PC-9 (cell line): ENCODE measurements around the gene MAP7D2. TPM values are rescaled to one million over a fixed set of nuclear protein-coding genes. Genes with fewer than 3 reads are reported as not detected.

Experiments
- BruUV-seq: library from RNA; stranded (reverse); fragments of 400-500 nt; replicated peaks from 2 replicates; lab custom pipeline; 2021; lab: Mats Ljungman, UMichigan
- CTCF ChIA-PET: fragments of 300-600 bp; sonication (Branson Sonifier 250); formaldehyde crosslinking; loops from one replicate; lab custom pipeline; 2022; ENCODE audit warnings: antibody characterized with exemption; lab: Charles Lee
- POLR2A ChIA-PET: fragments of 300-600 bp; sonication (Branson Sonifier 250); formaldehyde crosslinking; loops from one replicate; lab custom pipeline; 2022; ENCODE audit warnings: antibody characterized with exemption; ENCODE audit not compliant: unreplicated experiment; lab: Charles Lee
- DNase-seq, 2 experiments: peaks; one replicate each; pipeline versions ENCODE4 v3.0.0 to v3.0.0-alpha.2; 2015 to 2022; ENCODE audit warnings: mixed read lengths in 1 of 2
- H2AFZ ChIP-seq: fragments of 200-600 bp; sonication (generic); 2 replicates; pipeline ENCODE4 v1.8.1; 2017; ENCODE audit warnings: antibody characterized with exemption
- H3F3A ChIP-seq: fragments of 200-600 bp; sonication (generic); 2 replicates; pipeline ENCODE4 v1.8.1; 2017; ENCODE audit warnings: antibody characterized with exemption, mild to moderate bottlenecking, low read depth; ENCODE audit not compliant: insufficient read depth
- H3K27ac ChIP-seq: fragments of 200-600 bp; sonication (generic); 2 replicates; pipeline ENCODE4 v1.6.1; 2016; ENCODE audit warnings: mixed run types
- H3K27me3 ChIP-seq: fragments of 200-600 bp; sonication (generic); 2 replicates; pipeline ENCODE4 v1.6.1; 2016; ENCODE audit warnings: low read depth, mixed run types; ENCODE audit not compliant: insufficient read depth
- H3K36me3 ChIP-seq: fragments of 200-600 bp; sonication (generic); 2 replicates; pipeline ENCODE4 v1.6.1; 2016; ENCODE audit warnings: low read depth, mixed run types
- H3K4me1 ChIP-seq: fragments of 200-600 bp; sonication (generic); replicated peaks from 2 replicates; pipeline ENCODE4 v1.6.1; 2016; ENCODE audit warnings: mixed run types; ENCODE audit not compliant: insufficient read depth
- H3K4me2 ChIP-seq: fragments of 200-600 bp; sonication (generic); 2 replicates; pipeline ENCODE4 v1.6.1; 2017; ENCODE audit warnings: mixed run types
- H3K4me3 ChIP-seq: fragments of 200-600 bp; sonication (generic); 2 replicates; pipeline ENCODE4 v1.6.1; 2016; ENCODE audit warnings: mixed run types
- H3K79me2 ChIP-seq: fragments of 200-600 bp; sonication (generic); 2 replicates; pipeline ENCODE4 v1.6.1; 2017; ENCODE audit warnings: low read depth, mixed run types
- H3K9me2 ChIP-seq: fragments of 200-600 bp; sonication (generic); 2 replicates; pipeline ENCODE4 v1.8.1; 2017; ENCODE audit warnings: mild to moderate bottlenecking; ENCODE audit not compliant: insufficient read depth
- H3K9me3 ChIP-seq: fragments of 200-600 bp; sonication (generic); 2 replicates; pipeline ENCODE4 v1.8.1; 2016; ENCODE audit warnings: low read depth; ENCODE audit not compliant: insufficient read depth
- H4K20me1 ChIP-seq: fragments of 200-600 bp; sonication (generic); 2 replicates; pipeline ENCODE4 v1.8.1; 2017; ENCODE audit not compliant: insufficient read depth
- EZH2 ChIP-seq: fragments of 200-600 bp; sonication (generic); IDR thresholded peaks from 2 replicates; pipeline ENCODE4 v1.8.0; 2017; ENCODE audit warnings: antibody characterized with exemption, low read depth
- intact Hi-C: fragments of 100-400 bp; cut with micrococcal nuclease; formaldehyde crosslinking; loops from one replicate; pipeline ENCODE4 v1.10.0; 2022; ENCODE audit not compliant: unreplicated experiment
- total RNA-seq: library from RNA; stranded (reverse); gene quantifications from 2 replicates; pipeline ENCODE4 v1.2.3, GENCODE V29; 2021
- TF ChIP-seq, protein P1 (sequence below): fragments of 200-600 bp; sonication (generic); conservative IDR thresholded peaks from 2 replicates; pipeline ENCODE4 v1.6.1; 2017; ENCODE audit warnings: mixed run types, antibody characterized with exemption, mild to moderate bottlenecking, moderate library complexity

The MAP7D2 gene
- total RNA-seq, 1 experiment from 2014 or later: not detected

- H3K9me2 ChIP-seq: no peaks in the 10 kb centered on the region
- ChIA-PET CTCF (no interaction called here), POLR2A (no interaction called here)
- H3K4me1 ChIP-seq: peaks cover 10% of the 10 kb centered on the region; the same call in 1 of the 2 replicates
- no peak overlapping the region for H3K27ac ChIP-seq
- H4K20me1 ChIP-seq: peaks cover 12% of the 10 kb centered on the region
- H3K36me3 ChIP-seq: peaks cover 6% of the 10 kb centered on the region
- intact Hi-C loops: loop anchor here (5.0 kb wide), 3 partner anchors 123 to 373 kb away; partner anchors contain the start of gene RPS6KA3
- TF ChIP-seq, protein P1, sequence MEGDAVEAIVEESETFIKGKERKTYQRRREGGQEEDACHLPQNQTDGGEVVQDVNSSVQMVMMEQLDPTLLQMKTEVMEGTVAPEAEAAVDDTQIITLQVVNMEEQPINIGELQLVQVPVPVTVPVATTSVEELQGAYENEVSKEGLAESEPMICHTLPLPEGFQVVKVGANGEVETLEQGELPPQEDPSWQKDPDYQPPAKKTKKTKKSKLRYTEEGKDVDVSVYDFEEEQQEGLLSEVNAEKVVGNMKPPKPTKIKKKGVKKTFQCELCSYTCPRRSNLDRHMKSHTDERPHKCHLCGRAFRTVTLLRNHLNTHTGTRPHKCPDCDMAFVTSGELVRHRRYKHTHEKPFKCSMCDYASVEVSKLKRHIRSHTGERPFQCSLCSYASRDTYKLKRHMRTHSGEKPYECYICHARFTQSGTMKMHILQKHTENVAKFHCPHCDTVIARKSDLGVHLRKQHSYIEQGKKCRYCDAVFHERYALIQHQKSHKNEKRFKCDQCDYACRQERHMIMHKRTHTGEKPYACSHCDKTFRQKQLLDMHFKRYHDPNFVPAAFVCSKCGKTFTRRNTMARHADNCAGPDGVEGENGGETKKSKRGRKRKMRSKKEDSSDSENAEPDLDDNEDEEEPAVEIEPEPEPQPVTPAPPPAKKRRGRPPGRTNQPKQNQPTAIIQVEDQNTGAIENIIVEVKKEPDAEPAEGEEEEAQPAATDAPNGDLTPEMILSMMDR: no peak
- no peak for TF ChIP-seq EZH2
- H3K27me3 ChIP-seq: no peaks in the 10 kb centered on the region
- no peaks in the 10 kb centered on the region for H3F3A ChIP-seq
- no TSS peak for BruUV-seq
- no peak for DNase-seq
- no peak overlapping the region for H3K4me2 ChIP-seq
- peaks cover 20% of the 10 kb centered on the region for H3K79me2 ChIP-seq
- H3K9me3 ChIP-seq: no peaks in the 10 kb centered on the region
- H3K4me3 ChIP-seq: no peak overlapping the region
- H2AFZ ChIP-seq: no peak overlapping the region
Measured at GRCh38 chrX:20144491-20144890, 27.8 kb upstream of the MAP7D2 start.

GRCh38 chrX:20143561-20143960 is 26.9 kb upstream of the MAP7D2 start:
- Histone ChIP-seq H3K36me3 (peaks cover 10% of the 10 kb centered on the region), H3K27ac (no peak overlapping the region), H3K4me1 (peaks cover 13% of the 10 kb centered on the region), H3K27me3 (no peaks in the 10 kb centered on the region), H4K20me1 (peaks cover 21% of the 10 kb centered on the region), H3K9me2 (no peaks in the 10 kb centered on the region), H3K79me2 (peaks cover 29% of the 10 kb centered on the region), H3F3A (no peaks in the 10 kb centered on the region), H3K9me3 (no peaks in the 10 kb centered on the region), H2AFZ (no peak overlapping the region), H3K4me2 (no peak overlapping the region), H3K4me3 (no peak overlapping the region)
- no peak for TF ChIP-seq EZH2
- TF ChIP-seq, protein P1: no peak
- no TSS peak for BruUV-seq
- intact Hi-C loops: loop anchor here (5.0 kb wide), 3 partner anchors 124 to 374 kb away; partner anchors contain the start of gene RPS6KA3
- ChIA-PET CTCF (no interaction called here), POLR2A (no interaction called here)
- DNase-seq: no peak

DNA sequence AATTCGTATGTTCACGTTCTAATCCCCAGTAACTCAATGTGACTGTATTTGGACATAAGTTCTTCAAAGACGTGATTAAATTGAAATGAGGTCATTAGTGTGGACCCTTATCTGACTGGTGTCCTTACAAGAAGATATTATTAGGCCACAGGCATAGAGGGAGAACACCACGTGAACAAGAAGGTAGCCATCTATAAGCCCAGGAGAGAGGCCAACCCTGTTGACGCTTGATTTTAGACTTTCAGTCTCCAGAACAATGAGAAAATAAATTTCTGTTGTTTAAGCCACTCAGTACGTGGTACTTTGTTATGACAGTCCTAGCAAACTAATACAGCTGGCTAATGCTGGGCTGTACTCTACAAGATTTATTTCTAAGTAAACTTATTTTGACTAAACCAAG is 26.4 kb upstream of the MAP7D2 start:
- intact Hi-C loops: loop anchor here (5.0 kb wide), 3 partner anchors 124 to 374 kb away; partner anchors contain the start of gene RPS6KA3
- no peak for TF ChIP-seq EZH2
- TF ChIP-seq, protein P1: no peak
- H3K4me1 ChIP-seq: peaks cover 13% of the 10 kb centered on the region
- no TSS peak for BruUV-seq
- DNase-seq: no peak
- POLR2A ChIA-PET: no interaction called here
- CTCF ChIA-PET: no interaction called here
- no peaks in the 10 kb centered on the region for H3K9me3 ChIP-seq
- peaks cover 33% of the 10 kb centered on the region for H3K79me2 ChIP-seq
- H3K9me2 ChIP-seq: no peaks in the 10 kb centered on the region
- H3K4me3 ChIP-seq: no peak overlapping the region
- no peaks in the 10 kb centered on the region for H3K27me3 ChIP-seq
- H2AFZ ChIP-seq: no peak overlapping the region
- H3K27ac ChIP-seq: no peak overlapping the region
- peak overlapping the region; percentile 69; the same call in 1 of the 2 replicates for H3K4me2 ChIP-seq
- H3F3A ChIP-seq: no peaks in the 10 kb centered on the region
- peaks cover 23% of the 10 kb centered on the region for H4K20me1 ChIP-seq
- H3K36me3 ChIP-seq: peaks cover 10% of the 10 kb centered on the region
